Stimulated activated CD4-positive, alpha-beta T cell treated with anti-CD3 and anti-CD28 coated beads, Interleukin-1b, Interleukin-23, amount 100 ng/mL, for 48 hours (primary cell): Measurements from ENCODE around the gene MT1H.

ENCODE experiments used
- DNase-seq: peaks from one replicate; pipeline ENCODE4 v3.0.0-alpha.2; 2020

The MT1H gene

DNA sequence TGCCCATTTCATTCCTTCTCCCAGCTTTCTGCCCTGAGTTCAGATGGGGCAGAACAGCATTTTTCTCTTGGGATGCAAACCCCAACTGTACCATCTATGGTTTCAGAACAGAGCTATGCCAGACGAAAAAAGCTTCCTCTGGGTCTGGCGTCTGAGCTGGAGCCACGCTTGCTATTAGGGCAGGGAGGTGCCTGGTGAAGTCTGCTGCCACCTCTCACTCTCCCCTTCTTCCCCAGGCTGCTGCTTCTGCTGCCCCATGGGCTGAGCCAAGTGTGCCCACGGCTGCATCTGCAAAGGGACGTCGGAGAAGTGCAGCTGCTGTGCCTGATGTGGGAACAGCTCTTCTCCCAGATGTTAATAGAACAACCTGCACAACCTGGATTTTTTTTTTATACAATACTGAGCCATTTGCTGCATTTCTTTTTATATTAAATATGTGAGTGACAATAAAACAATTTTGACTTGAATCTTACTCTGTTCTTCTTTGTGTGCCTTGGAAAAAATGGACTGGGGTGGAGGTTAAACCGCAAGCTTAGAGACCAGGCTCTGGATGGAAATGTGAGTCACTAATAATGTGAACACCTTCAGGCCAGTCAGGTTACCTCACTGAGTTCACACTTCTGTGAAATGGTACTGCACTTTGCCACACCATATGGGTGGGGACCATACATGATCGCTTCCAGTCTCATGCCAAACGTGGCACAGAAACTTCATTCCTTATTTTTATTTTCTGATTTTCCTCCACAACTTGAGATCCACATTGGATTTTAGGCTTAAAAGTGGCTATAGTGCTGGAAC lies 32.8 kb upstream of the MT1H start:
- no peak for DNase-seq

DNA sequence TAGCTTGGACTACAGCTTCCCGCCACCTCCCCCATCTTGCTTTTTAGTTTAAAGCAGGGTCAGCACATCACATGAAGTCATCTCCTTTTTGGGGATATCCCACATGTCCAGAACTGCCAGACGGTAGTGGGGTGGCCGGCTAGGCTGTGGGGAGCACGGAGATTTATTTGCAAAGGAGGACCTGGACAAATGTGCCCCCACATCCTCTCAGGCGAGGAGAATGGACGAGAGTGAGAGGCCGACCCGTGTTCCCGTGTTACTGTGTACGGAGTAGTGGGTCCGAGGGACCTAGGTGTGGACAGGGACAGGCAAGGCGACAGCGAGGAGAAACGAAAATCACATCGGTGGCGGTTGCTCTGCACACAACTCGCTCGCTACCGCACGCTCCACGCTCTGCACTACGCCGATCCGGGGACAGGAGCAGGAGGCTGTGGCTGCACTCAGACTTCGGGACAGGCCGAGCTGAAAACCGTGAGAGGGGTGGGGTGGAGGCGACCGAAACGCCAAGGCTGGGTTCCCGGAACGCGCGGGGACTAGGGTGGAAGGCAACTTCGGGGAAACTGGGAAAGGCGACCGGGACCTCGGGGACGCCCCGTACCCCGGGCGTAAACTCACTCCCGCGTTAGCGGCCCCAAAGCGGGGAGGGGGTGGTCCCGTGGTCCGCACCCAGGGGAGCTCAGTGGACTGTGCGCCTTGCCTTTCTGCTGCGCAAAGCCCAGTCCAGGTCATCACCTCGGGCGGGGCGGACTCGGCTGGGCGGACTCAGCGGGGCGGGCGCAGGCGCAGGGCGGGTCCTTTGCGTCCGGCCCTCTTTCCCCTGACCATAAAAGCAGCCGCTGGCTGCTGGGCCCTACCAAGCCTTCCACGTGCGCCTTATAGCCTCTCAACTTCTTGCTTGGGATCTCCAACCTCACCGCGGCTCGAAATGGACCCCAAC lies 31.5 kb upstream of the MT1H start, which contains the start of gene MT1A:
MT1A (plus strand) TSS at position 853 of the 937 bp plus-strand sequence; CDS start at position 926, 73 bp downstream.
- DNase-seq = no peak

DNA sequence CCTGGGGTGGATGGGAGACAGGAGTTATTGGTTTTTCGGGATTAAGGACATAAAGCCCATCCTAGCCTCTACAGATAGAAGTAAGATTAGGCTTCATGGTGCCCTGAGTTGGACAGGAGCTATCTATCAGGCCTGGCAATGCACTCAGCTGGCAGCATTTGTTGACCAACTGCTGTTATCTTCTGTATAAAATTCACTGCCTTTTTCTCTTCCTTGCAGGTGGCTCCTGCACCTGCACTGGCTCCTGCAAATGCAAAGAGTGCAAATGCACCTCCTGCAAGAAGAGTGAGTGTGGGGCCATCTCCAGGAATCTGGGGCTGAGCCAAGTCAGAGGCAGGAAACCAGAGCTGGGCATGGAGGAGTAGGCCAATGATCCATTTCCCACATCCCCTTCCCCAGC lies 30.6 kb upstream of the MT1H start:
- no peak for DNase-seq

DNA sequence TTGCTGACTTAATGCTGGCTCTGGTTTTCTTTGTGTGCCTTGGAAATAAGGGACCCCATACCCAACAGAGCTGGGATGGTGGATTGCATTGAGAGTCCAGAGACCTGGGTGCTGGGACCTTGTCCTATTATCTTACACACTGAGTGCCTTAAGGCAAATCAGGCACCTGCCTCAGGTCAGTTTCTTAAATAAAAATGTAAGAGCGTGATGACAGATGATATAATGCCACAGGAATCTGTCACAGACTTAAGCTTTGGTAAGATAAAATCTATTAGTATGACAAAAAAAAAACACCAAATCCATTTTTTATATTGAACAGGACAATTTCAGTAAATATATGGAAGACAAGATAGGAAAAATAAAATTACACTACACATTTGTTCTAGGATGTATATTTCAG lies 29.5 kb upstream of the MT1H start:
- no peak for DNase-seq

DNA sequence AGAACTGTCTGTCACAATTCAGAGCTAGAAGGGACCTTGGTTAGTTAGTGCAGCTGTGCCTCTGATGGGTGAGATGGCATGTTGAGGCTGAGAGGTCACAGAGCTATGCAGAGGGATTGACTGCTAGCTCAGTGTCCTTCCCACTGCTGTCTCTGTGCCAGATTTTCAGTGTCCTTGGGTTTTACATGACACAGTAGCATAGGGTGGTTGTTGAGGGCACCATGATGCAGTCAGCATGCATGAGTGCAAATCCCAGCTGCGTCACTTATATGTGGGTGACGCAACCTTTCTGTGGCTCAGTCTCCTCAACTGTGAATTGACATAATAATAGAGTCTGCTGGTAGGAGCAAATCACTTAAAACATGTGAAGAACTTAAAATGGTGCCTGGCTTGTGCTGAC lies 28.4 kb upstream of the MT1H start:
- no peak for DNase-seq

DNA sequence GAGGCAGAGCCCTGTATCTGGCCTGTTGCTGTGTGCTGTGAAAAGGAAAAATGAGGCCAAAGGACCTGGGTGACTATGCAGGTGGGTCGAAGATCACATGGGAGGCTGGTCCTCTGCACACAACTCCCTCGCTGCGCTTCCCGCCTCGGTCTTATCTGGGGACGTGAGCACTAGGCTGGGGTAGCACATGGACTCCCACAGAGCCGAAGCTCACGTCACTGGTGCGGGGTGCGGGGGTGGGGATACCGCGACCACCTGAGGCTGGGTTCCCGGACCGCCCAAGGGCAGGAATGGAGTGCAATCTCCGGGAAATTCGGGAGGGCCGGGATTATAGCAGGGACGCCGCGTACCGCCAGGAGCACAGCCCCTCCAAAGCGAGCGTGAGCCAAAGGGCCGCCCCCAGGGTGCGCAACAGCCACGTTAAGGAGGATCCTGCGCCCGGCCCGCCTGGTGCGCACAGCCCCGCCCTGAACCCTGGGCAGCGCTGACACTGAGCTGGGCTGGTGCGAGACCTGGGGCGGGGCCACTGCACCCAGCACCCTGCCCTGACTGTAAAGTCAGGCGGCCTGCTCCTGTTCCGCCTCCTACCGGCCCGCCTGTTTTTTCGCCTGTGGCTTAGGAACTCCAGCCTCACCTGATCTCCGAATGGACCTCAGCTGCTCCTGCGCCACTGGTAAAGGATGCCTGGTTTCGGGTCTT lies 26.4 kb upstream of the MT1H start:
- peak; percentile 76 for DNase-seq

DNA sequence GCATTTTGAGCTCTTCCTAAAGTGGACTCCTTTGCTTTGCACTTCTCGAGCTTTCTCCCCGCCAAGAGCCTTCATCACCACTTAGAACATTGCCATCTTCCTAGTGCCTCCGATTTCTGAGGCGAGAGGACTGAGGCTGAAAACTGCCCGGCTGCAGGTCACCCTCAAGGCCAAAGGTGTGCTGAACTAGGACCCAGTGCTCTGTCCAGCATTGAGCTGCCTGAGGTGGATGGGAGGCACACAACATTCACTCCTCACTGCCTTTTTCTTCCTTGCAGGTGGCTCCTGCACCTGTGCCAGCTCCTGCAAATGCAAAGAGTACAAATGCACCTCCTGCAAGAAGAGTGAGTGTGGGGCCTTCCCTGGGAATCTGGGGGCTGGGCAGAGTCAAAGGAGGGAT lies 25.8 kb upstream of the MT1H start:
- DNase-seq = no peak

DNA sequence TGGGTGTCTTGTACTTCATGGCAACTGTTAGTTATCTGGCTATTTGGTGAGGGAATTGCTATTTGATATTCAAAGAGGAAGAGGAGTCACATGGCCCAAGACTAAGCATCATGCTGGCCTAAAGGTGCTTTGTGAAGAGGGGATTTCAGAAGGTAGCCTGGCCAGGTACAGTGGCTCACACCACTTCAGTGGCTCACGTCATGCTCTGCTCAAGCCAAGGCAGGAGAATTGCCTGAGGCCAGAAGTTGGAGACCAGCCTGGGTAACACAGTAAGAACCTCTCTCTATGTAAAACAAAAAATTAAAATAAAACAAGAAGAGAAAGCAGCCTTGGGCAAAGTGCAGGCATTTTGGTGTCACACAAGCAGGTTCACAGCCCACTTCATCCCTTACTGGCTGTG lies 24.3 kb upstream of the MT1H start:
- DNase-seq = no peak

DNA sequence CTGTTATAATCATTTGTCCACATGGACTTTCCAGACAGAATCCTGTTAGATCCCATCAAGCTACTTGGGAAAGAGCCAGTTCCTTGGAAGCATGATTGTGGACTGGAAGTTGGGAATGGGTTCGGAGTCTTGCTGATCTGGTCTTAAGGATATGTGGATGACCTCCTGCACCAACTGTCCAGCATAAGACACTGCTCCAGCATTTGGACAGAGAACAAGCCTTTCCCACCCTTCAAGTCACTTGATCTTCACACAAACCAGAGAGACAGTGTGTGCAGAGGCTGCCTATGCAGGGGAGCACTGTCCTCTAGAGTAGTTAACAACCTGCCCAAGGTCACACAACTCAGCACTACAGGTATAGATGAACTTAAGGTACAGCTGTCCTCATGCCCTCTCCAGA lies 23.8 kb upstream of the MT1H start:
- DNase-seq = no peak

DNA sequence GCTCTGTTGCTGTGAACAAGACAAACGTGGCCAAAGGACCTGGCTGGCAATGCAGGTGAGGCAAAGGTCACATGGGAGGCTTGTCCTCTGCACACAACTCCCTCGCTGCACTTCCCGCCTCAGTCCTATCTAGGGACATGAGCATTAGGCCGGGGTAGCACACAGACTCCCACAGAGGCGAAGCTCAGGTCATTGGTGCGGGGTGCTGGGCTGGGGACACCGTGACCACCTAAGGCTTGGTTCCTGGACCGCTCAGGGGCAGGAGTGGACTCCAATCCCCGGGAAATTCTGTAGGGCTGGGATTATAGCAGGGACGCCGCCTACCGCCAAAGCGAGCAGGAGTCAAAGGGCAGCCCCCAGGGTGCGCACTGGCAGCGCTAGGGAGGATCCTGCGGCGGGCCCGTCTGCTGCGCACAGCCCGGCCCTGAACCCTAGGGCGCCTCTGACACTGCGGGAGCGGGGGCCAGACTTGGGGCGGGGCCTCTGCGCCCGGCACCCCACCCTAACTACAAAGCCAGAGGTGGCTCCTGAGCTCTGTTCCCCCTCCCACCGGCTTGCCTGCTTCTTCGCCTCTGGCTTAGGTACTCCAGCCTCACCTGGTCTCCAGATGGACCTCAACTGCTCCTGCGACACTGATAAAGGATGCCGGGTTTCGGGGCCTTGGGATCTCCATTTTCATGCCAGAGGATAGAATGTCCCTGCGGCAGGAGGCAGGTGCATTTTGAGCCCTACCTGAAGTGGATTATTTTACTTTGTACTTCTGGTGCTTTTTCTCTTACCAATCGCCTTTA lies 21.8 kb upstream of the MT1H start:
- DNase-seq = no peak

DNA sequence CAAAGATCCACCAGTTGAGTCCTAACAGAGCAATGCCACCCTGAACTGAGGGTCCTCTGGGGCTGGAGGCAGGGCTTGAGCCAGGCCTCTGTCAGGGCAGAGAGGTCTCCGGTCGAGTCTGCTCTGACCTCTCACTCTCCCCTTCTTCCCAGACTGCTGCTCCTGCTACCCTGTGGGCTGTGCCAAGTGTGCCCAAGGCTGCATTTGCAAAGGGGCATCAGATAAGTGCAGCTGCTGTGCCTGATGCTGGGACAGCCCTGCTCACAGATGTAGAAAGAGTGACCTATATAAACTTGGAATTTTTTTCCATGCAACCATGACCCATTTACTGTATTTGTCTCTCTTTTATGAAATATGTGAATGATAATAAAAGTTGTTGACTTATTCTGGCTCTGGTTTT lies 20.3 kb upstream of the MT1H start:
- no peak for DNase-seq

DNA sequence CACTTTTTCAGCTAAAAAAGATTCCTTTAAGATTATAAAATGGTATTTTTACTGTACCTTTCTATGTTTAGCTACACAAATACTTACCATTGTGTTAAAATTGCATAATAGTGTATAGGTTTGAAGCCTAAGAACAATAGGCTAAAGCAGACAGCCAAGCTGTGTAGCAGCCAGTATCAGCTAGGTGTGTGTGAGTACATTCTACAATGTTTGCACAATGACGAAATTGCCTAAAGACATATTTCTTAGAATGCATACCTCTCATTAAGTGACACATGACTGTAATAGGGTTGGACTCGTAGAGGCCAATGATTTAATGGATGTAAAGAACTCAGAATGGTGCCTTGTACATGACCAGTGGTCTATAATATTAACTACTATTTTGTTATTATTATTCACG lies 19.8 kb upstream of the MT1H start:
- DNase-seq = no peak

DNA sequence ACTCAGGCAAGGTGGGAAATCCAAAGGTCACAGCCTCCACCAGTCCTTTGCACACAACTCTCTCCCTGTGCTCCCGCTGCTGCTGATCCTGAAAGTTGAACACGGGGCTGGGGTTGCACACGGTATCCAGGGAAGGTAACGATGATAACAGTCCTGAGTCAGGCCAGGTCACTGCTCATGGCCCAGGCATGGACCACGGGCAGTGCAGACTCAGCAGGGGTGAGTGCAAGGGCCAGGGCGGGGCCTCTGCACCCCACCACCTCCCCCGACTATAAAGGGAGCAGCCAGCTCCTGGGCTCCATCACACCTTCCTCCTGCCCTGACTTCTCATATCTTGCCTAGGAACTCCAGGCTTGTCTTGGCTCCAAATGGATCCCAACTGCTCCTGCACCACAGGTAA lies 18.0 kb upstream of the MT1H start, which contains the start of gene MT1B:
MT1B (plus strand) TSS at position 301 of the 400 bp plus-strand sequence; CDS start at position 369, 68 bp downstream.
- DNase-seq = no peak

DNA sequence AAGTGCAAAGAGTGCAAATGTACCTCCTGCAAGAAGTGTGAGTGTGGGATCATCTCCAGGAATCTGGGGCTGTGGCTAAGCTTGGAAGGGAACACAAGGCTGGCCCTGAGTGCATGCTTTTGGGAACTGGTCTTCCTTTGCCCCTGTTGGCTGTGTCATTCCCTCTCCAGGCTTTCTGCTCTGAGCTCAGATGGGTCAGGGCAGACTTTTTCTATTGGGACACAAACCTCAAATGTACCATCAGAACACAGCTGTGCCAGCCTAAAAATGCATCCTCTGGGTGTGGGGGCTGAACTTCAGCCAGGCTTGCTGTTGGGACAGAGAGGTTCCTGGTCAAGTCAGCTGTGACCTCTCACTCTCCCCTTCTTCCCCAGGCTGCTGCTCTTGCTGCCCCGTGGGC lies 17.0 kb upstream of the MT1H start:
- no peak for DNase-seq

DNA sequence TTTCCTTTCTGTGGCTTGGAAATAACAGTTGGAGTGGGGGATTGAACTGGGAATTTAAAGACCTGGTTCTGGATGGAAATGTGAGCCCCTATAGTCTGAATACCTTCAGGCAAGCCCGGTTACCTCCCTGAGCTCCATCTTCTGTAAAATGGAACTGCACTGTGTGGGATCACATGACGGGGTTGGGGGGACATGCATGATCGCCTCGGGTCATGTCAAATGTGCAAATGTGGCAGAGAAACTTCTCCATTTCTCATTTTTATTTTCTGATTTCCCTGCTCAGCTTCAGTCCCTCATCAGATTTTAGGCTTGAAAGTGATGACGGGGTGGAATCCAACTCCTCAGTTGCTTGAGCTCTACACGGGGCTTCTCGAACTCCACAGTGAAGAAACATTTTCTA lies 16.4 kb upstream of the MT1H start:
- DNase-seq = no peak

DNA sequence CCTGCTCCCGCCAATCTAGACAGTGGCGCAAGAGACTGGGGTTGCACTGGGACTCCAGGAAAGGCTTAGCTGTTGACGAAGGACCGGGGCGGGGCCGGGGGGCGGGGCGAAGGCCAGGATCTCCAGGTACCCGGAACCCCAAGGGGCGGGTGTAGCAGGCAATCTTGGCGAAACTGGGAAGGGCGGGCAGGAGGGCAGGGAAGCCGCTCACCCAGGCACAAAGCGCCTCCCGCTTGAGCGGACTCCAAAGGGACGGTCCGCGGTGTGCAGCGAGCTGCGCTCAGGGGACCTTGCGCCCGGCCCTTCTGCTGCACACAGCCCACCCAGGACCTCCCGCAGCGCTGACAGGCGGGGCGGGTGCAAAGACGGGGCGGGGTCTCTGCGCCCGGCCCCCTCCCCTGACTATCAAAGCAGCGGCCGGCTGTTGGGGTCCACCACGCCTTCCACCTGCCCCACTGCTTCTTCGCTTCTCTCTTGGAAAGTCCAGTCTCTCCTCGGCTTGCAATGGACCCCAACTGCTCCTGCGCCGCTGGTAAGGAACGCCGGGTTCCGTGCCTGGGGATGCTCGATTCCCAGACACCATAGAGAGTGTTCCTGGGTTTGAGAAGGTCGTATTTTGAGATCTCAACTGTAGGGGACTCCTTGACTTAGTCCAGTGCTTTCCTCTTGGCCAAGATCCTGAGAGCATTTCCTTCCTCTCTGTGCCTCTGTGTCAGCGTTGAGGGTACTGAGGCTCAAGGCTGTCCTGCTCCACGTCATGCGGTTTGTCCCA lies 11.9 kb upstream of the MT1H start, which contains the start of gene MT1F:
MT1F (plus strand) TSS at position 405 of the 772 bp plus-strand sequence; CDS start at position 505, 100 bp downstream.
- peak; percentile 50 for DNase-seq

DNA sequence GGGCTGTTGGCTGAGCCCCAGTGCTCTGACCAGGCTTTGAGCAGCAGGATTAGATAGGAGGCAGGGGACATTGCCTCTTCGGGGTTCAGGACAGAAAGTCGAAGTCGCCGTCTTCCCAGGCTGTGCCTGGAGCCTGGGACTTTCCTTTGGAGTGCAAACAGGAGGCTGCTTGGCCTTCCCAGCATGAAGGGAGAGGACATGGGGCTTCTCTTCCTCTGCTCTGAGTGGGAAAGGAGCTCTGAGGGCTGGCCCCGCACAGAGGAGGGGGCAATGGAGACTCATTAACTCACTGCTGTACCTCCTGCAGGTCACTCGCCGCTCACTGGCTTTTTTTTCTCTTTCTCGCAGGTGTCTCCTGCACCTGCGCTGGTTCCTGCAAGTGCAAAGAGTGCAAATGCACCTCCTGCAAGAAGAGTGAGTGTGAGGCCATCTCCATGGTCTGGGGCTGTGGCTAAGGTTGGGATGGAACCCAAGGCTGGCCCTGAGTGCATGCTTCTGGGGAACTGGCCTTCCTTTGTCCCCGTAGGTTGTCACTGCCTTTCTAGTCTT lies 11.2 kb upstream of the MT1H start:
- DNase-seq = no peak

DNA sequence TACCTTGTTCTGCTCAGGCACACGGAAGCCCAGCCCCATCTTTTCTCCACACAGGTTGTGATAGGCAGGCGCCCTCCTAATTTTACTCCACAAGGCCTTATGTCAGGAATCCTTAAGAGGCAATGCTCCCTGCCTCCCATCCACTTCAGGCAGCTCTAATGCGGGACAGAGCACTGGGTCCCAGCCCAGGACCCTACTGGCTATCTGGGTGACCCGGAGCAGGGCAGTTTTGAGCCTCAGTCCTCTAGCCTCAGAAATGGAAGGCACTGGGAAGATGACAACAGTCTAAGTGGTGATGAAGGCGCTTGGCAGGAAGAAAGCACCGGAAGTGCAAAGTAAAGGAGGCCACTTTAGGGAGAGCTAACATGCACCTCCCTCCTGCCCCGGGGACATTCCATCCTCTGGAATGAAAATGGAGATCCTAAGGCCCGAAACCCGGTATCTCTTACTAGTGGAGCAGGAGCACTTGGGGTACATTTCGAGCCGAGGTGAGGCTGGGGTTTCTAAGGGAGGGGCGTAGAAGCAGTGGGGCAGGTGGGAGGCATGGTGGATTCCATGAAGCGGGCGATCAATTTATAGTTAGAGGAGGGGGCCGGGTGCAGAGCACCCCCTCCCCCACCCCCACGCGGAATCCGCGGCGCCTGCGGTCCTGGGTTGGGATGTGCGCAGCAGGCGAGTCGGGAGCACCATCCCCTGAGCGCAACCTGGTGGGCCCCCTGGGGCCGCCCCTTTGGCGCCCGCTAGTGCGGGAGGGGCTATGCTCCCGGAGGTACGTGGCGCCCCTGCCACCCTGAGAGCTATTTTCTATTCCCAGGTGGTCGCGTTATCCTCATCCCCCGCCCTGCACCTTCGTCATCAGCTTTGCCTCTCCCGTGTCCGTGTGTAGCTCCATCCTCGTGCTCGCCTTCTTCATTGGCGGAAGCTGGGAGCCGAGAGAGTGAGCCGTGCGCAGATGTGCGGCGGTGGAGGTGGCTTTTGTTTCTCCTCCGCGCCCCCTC lies 7.0 kb upstream of the MT1H start:
- DNase-seq = peak; percentile 41

DNA sequence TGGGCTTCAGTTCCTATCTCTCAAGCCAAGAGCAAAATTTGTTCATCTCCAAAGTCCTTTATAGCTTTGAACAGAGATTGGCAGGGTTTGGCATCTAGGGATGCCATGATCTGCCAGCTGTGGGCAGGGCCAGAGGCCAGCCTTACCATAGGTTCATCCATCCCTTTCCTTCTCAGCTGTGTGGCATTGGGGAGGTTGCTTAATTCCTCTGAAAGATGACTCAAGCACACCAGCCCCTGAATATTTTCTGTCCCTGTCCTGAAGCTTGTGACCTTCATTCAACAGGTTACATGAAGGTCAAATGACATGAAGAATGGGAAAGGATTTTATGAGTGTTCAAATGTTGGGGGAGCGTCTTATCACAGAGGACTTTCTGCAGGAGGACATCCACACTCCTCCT lies 5.1 kb upstream of the MT1H start:
- DNase-seq = no peak
